ENCODE measurements around the gene CFAP57.

DNA sequence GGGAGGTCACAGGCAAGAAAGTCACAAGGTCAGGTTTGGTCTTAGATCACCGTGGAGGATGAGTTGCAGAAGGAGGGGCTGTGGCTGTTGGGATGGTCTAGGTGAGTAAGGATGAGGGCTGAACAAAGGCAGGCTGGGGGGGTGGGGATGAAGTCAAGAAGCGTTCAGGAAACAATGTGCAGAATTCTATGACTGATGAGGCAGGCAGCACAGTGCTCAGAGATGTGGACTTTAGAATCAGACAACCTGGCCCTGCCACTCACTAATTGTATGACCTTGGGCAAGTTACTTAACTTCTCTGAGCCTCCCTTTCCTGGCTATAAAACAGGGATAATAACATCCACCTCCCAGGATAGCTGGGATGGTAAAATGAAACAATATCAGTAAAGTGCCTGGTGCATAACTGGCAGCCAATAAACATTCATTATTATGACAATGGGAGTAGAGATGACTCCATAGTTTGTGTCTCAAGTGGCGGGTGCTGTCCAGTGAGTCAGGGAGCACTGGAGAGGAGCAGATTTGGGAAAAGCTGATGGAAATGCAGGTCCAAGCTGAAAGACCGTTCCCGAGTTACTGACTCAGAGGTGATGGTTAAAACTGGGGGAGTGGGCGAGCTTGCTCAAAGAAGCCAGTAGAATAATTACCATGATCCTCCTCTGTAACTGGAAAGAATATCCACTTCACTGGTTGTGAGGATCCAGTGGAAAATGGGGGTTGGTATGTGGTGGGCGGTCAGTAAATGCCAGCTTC lies 130.8 kb downstream of the CFAP57 start:
- no peak for TF ChIP-seq ZNF274 (IDR thresholded peaks at IDR 0.05; ENCODE audit: low read depth, low read length)
- no peak for TF ChIP-seq YY1 (IDR thresholded peaks at IDR 0.05; ENCODE audit: insufficient read depth, insufficient read length)
- TF ChIP-seq SUZ12 (IDR thresholded peaks at IDR 0.05; ENCODE audit: extremely low read depth, insufficient read depth, insufficient read length): no peak
